Vagina (tissue), 2 donors: Measurements from ENCODE around the gene CITED4.

Source experiments
- POLR2A ChIP-seq, 2 donors: fragments of 450-650 bp; IDR thresholded peaks; one replicate each; pipeline ENCODE4 v1.6.1; 2017; ENCODE audit warnings: antibody characterized with exemption in 2 of 2, mild to moderate bottlenecking in 2 of 2, moderate library complexity in 2 of 2
- POLR2AphosphoS5 ChIP-seq, 2 donors: sonication (generic); formaldehyde crosslinking; IDR thresholded peaks; one replicate each; pipeline ENCODE4 v1.9.0; 2017; ENCODE audit warnings: antibody characterized with exemption in 2 of 2, mild to moderate bottlenecking in 2 of 2, low read depth in 1 of 2; ENCODE audit not compliant: insufficient read depth in 1 of 2
- TF ChIP-seq, protein P1 (sequence below), 3 experiments: fragments of 450-650 bp in 2 of 3; fragments of 200-600 bp in 1 of 3; sonication (generic) in 1 of 3; IDR thresholded peaks; one replicate each; pipeline ENCODE4 v1.5.1; 2017 to 2019; ENCODE audit warnings: antibody characterized with exemption in 3 of 3, mild to moderate bottlenecking in 2 of 3, moderate library complexity in 2 of 3

DNA sequence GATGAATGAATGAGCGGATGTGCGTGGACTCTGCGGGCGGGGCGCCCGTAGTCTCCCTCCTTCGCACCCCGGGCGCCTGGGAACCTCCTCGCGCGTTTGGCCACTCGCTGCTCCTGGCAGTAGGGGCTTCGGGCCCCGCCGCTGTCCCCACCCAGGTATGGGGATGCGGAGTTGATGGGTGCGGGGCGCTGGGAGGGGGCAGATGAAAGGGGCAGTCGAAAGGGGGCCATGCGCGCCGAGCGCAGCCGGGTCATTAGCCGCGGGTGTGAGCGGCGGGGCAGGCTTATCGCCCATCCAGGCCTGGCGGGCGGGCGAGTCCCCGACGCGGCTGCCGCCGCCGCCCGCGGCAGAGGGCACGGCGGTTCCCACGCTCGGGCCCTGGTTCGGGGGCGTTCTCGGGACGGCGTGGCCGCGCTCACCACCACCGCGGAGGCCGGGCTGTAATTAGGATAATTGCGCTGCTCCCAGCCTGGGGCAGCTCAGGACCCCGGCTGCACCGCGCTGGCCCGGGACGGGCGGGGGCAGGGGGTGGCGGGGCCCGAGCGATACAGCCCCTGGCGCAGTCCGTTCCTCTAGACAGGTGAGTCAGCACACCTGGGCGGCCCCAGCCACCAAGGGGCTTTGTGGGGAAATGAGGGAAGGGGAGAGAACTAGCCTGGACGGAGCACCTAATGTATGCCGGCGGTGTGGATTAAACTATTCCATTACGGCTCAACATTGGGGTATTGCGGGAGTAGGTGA, 22.1 kb upstream of the CITED4 start:
- TF ChIP-seq, protein P1, sequence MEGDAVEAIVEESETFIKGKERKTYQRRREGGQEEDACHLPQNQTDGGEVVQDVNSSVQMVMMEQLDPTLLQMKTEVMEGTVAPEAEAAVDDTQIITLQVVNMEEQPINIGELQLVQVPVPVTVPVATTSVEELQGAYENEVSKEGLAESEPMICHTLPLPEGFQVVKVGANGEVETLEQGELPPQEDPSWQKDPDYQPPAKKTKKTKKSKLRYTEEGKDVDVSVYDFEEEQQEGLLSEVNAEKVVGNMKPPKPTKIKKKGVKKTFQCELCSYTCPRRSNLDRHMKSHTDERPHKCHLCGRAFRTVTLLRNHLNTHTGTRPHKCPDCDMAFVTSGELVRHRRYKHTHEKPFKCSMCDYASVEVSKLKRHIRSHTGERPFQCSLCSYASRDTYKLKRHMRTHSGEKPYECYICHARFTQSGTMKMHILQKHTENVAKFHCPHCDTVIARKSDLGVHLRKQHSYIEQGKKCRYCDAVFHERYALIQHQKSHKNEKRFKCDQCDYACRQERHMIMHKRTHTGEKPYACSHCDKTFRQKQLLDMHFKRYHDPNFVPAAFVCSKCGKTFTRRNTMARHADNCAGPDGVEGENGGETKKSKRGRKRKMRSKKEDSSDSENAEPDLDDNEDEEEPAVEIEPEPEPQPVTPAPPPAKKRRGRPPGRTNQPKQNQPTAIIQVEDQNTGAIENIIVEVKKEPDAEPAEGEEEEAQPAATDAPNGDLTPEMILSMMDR (IDR thresholded peaks at IDR 0.05): no peak
- TF ChIP-seq POLR2A (IDR thresholded peaks at IDR 0.05): no peak
- no peak for TF ChIP-seq POLR2AphosphoS5 (IDR thresholded peaks at IDR 0.05; ENCODE audit: insufficient read depth in 1 of 2, low read depth in 1 of 2)
